Stimulated activated CD4-positive, alpha-beta T cell treated with anti-CD3 and anti-CD28 coated beads, Interleukin-12 subunit alpha, Interleukin-12 subunit beta, amount 100 ng/mL, for 48 hours (primary cell): ENCODE data around the gene MRGPRG.

Experiments used
- DNase-seq, 3 donors: peaks; one replicate each; pipeline ENCODE4 v3.0.0-alpha.2; 2020; ENCODE audit warnings: low read depth in 2 of 3, low spot score in 1 of 3

Gene MRGPRG

DNA sequence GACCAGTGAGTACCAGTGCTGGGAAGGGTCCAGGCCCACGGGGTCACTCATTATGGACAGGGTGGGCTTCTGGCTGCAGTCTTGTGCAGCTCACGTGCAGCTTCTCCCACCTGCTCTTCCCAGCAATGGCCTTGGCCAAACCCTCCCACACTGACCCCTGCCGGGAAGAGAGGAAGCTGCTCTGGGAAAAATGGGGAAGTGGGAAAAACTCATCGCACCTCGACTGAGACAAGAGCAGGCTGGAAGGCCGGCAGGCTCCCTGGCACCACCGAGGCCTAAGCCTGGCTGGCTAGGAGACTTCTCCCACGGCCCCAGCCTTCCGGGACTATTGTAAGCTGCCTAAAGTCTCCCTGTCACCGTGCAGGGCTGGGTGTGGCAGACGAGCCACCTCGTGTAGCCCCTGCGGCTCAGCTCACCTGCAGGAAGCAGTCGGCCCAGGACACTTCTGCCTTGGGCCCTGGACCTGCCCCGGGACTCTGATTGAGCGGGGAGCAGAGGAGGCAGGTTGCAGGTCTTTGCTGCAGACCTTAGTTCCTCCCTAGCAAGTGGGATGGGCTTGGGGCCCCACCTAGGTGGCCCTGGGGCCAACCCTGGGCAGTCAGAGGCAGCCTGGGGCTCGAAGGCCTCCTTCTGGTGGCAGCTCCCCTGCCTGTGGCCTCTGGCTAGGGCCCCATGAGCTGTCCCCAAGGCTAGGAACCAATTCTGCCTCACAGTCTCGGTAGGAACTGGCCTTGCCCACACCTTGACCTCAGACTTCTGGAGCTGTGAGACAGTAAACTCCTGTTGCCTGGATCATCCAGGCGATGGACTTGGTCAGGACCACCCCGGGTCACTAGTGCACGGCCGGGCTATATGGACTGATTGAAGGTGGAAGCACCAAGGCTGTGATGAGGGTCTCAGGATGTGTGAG is 23.1 kb downstream of the MRGPRG start:
- no peak for DNase-seq

DNA sequence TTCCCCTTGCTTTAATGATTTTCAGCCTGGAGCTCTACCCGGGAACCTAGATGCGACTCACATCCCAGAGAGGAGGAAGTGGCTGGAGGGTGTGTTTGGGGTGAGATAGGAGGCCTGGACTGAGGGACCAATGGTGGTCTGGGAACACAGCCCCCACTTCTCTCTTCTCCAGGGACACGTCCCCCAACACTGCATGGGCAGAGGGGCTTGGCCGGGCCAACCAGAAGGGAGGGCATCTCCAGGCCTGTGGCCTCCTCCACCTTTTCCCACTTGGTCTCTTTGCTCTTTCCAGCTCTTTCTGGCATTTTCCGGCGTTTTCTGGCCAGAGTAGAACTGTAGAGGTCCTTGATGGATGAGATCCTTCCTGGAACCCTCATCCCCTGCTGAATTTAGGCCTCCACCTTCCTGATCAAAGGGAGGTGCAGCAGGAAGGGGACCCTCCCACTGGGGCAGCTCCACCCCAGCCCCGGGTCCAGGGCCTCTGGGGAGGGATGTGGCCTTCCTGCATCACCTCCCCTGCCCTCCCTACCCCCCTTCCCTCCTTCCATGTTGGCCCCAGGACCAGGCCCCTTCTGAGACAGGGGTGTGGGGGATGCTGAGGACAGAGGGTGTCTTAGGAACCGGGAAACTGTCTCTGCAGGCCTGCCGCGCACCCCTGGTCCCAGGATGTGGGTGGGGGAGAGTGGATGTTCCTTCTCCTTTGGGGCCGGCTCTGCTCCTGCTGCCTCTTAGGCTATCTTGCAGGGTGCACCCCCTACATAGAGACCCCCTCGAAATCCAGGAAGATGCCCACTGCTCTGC is 24.4 kb downstream of the MRGPRG start:
- DNase-seq = no peak

DNA sequence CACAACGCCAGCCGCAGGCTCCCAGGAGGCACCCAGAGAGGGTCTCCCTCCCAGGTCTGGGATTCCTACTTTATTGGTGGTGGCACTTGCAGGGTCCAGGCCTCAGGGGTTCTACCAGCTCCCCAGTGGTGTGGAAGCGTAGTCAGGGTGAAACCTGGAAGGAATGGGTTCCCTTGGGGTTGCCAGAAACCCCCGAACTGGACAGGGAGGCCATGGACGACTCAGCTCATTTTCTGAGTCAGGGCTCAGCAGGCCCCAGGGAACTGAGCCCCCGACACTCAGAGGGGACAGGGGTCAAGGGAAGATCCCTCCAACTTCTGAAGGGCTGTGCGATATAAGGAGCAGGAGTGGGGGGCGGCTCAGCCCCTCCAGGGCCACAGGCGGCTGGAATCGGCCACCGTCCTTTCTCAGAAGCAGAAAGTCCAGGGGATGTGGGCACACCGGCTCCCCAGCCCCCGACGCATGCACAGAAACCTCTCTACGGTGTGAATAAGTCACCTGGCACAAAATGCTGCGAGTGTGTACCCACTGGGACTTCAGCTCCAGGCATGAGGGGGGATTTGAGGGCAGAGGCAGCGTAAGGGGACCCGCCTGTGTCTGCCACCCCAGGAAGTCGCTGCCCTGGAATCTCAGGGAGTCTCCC is 25.1 kb downstream of the MRGPRG start:
- no peak for DNase-seq

DNA sequence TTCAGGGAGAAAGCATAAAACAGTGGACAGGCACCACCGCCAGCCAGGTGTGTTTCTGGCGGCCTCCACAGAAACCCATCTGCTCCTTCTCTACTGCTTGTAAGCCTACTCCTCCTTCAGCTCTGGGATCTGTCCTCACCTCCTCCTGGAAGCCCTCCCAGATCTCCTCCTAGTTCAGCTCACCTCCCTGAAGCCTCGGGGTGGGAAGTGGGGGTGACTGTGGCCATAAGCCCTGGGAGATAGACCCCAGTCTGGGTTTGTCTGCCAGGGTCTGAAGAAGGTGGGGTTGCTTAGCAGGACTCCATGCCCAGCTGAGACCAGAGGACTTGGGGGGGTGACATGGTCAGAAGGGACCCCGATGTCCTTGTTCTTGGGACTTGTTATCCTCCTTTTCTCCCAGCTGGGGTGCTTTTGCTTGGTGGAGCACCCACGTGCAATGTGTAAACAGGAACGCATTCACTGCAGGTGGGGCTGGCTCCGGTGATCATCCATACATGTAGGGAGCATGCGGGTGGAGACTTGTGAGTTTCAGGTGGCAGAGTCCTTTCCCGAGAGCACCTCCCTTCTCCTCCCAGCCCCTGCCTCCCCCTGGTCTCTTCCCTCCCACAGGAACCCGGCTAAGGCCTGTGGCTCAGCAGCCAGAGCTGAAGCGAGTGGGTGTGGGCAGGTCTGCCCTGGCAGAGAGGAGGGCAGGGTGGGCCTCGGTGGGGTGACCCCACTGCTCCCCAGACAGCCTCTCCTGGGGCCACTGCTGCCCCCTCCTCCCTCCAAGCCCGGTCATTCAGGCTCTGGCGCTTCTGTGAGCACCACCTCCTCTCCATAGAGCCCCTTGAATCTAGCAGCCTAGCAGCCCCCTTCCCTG is 25.9 kb downstream of the MRGPRG start:
- DNase-seq = no peak

DNA sequence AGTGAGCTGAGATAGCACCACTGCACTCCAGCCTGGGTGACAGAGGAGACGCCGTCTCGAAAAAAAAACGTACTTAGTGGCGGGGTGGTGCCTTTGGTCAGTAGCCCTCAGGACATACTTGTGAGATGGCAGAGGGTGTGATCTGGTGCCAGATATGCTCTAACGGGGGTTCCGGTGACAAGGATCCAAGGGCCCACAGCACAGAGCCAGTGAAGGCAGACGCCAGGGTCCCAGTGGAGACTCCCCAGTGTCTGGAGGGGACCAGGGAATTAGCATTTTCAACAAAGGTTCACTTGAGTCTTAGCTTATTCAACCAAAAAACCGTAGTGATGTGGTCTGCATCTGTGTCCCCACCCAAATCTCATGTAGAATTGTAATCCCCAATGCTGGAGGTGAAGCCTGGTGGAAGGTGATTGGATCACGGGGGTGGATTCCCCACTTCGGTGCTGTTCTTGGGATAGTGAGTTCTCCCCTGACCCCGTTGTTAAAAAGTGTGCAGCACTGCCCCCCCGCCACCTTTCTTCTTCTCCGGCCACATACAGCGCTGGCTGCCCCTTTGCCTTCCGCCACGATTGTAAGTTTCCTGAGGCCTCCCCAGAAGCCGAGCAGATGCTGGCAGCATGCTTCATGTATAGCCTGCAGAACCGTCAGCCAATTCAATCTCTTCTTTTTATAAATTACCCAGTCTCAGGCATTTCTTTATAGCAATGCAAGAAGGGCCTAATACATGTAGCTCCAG is 26.9 kb downstream of the MRGPRG start:
- no peak for DNase-seq

DNA sequence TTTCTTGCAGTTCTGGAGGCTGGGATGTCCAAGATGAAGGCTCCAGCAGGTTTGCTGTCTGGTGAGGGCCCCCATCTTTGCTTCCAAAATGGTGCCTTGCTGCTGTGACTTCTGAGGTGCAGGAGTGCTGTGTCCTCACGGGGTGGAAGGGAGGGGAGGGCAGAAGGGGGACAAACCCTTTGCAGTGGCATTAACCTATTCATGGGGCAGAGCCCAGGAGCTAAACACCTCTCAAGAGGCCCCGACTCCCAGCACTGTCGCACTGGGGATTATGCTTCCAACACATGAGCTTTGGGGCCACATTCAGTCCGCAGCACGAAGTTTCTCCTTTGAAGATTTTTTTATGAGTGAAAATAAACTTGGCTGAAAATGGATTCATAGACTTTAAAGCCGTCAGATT is 28.0 kb downstream of the MRGPRG start:
- DNase-seq = no peak

DNA sequence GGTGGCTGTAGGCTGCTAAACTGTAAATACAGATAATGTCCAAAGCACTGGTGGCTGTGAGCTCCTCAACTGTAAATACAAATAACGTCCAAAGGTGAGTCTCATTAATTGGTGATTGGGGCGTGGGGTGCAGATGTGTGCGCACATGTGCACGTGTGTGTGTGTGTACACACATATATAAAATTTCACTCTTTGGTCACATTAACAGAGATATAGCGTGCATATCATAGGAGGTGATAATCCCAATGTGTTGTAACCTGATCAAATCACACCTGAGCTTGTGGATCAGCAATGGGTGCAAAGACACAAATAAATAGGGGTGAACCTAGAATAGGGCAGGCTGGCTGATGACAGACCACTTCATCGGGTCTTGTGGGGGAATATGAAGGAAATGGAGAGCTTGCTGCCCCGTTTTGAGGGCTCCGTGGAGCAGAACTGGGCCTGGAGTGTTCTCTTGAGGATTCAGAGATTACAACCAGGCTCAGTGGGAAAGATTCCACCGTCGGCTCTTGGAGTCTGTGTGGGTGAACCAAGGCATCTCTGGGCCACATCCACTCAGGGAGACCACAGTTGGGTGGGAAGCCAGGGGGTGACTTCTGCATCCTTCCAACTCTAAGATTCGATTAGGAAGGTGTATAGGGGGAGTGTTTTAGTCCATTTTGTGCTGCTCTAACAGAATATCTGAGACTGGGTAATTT is 28.6 kb downstream of the MRGPRG start:
- DNase-seq = no peak

DNA sequence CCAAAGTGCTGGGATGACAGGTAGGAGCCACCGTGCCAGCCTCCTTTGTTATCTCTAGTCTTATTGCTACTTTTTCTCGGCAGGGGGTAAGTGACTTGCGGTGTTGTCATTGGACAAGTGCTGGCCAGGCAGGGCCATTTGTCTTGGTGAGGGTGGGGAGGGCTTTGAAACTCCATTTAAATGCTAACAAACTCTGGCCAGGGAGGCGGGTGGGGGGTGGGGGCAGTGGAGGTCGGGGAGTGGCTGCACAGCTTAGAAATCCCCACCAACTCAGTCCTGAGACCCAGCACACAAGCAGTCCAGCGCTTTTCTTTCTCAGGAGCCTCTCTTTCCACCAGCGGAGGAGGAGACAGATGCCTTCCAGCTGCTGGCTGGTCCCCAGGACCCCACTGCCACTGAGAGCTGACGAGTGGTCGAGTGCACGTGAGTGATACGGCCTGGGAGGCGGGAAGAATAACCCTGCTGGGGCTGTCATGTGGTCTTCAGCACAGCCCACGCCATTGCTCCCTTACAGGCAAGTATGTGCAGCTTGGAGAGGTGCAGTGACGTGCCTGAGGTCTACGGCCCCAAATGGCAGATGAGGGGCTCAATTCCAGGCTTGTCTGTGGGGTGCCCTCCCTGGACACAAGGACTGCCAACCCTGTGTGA is 29.3 kb downstream of the MRGPRG start:
- DNase-seq = no peak

DNA sequence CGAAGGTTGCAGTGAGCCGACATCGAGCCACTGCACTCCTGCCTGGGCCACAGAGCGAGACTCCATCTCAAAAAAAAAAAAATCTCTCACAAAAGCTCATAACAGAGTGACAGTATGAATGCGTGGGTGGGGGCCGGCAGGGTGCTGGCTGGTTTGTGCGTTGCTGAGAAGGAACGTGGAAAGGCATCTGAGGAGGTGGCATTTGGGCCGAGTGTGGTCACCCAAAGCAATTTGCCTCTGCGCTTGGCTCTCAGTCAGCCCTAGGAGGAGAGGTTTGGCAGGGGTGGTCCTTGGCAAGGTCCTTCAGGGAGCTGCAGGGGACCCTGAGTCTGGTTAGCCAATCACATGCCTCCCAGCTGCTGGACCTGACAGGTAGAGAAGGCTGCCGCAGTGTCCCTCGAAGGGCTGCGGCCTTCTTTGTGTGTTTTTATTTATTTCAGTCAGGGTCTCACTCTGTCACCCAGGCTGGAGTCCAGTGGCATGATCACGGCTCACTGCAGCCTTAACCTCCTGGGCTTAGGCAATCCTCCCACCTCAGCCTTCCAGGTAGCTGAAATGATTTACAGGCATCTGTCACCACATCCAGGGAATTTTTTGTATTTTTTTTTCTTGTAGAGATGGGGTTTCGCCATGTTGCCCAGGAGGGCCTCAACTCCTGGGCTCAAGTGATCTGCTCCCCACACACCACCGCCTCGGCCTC is 30.0 kb downstream of the MRGPRG start:
- no peak for DNase-seq

DNA sequence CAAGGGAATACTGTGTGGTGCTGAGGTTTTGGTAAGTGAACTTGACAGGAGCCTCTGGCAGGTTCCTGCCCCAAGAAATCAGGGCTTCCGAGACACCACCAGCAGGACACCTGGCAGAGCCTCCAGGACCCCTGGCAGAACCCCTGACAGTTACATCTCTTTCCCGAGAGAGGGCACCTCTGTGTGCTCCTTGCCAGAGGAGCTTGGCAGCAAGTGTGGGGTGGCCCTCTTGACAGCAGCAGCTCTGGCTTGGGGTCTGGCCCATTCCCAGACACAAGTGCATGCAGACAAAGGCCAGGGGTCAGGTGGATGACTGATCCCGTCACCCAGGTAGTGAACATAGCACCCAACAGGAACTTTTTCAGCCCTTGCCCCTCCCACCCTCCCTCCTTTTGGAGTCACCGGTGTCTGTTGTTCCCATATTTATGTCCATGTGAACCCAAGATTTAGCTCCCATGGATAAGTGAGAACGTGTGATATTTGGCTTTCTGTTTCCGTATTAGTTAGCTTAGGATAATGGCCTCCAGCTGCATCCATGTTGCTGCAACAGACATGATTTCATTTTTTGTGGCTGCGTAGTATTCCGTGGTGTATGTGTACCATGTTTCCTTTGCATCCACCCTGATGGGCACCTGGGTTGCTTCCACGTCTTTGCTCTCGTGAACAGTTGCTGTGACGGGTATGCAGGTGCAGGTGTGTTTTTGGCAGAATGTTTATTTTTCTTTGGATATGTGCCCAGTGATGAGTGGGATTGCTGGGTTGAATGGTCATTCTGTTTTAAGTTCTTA is 32.3 kb downstream of the MRGPRG start:
- DNase-seq = no peak

DNA sequence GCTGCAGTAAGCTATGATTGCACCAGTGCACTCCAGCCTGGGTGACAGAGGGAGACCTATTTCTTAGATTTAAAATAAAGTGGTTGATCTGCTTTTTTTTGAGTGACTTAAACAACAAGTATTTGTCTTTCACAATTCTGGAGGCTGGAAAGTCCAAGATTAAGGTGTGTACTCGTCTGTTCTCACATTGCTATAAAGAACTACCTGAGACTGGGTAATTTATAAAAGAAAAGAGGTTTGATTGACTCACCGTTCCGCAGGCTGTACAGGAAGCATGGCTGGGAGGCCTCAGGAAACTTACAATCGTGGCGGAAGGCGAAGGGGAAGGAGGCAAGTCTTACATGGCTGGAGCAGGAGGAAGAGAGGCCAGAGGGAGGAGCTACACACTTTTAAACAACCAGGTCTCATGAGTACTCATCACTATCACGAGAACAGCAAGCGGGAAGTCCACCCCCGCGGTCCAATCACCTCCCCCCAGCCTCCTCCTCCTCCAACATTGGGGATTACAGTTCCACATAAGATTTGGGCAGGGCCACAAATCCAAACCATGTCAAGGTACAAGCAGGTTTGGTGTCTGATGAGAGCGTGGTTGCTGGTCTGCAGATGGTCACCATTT is 33.8 kb downstream of the MRGPRG start:
- no peak for DNase-seq

DNA sequence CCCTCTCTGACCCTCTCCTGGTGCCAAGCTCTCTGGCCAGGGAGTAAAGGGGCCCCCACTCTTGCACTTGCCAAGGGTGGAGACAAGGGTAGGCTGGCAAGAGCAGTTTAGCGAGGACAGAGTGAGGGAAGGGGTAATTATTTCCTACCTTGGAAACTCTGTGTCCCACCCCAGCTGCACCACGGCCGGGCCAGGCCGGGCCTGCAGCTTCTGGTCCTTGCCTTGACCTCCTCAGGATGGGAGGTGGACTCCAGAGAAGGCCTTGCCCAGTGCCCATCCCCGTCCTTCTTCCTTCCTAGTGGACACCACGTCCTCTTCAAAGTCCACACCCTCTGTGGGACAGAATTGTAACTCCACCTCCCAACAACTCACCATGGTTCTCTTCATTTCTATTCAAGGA is 35.1 kb downstream of the MRGPRG start:
- DNase-seq = no peak

DNA sequence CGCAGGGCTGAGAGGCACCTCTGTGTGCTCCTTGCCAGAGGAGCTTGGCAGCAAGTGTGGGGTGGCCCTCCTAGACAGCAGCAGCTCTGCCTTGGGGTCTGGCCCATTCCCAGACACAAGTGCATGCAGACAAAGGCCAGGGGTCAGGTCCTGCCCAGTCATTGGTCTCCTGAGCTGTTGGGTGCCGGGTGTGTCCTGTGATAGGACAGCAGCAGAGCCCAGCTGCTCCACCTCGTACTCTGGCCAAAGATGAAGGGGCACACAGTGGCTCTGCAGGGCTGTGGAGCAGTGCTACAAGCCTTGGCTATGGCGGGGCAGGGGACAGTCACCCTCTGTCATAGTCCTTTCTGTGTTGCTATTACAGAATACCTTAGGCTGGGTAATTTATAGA is 36.2 kb downstream of the MRGPRG start:
- DNase-seq = no peak

DNA sequence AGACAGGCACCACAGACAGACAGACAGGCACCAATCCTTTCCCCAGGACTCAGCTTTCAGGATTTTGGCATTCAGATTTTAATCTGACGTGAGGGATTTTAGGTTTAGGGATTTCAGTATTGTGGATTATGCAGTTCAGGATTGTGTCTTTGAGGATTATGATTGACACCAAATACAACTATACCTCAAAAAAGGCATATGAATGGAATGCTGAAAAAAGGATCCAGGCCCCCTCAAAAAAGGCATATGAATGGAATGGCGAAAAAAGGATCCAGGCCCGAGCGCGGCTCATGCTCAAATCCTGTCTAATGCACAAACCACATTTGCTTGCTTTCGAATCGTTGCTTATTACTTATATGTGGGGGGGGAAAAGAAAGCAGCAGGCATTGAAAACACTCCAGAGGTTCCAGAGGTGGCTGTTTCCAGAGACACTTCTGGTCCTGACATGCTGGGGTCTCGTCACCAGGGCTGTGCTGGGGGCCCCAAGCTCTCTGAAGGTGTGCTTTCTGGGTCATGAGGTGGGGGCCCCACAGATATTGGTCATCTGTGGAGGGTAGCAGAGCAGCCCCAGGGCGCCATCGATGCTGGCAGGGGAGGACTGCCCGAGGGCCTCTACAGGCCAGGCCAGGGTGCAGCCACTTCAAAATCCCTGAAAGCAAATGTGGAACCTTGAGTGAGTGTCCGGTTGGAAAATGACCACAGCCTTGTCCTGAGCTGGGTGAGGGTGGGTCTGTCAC is 36.7 kb downstream of the MRGPRG start:
- no peak for DNase-seq

DNA sequence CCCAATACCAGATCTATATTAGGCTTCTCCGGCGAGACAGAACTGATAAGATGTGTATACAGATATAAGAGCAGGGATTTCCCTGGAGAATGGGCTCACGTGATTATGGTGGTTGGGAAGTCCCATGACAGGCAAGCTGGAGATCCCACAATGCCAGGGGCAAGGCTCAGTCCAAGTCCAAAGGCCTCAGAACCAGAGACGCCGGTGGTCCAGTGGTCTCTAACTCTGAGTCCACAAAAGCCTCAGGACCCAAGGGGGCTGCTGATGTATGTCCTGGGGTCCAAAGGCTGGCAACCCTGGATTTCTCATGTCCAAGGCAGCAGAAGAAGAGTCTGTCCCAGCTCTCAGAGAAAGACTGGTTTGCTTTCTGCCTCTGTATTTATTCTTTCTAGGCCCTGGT is 37.7 kb downstream of the MRGPRG start:
- no peak for DNase-seq

DNA sequence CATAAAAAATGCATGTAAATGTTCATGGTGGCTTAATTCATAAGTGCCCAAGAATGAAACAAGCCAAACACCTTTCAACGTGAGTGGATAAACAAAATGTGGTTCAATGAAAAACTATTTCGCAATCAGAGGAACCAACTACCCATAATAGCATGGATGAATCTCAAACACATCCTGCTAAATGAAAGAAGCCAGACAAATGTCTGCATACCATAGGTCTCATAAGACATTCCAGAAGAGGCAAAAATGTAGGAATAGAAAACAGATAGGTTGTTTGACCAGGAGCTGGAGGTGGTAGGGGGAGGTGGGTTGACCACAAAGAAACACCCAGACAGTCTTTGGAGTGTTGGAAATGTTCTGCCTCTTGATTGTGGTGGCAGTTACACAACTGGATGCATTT is 40.3 kb downstream of the MRGPRG start:
- DNase-seq = no peak

DNA sequence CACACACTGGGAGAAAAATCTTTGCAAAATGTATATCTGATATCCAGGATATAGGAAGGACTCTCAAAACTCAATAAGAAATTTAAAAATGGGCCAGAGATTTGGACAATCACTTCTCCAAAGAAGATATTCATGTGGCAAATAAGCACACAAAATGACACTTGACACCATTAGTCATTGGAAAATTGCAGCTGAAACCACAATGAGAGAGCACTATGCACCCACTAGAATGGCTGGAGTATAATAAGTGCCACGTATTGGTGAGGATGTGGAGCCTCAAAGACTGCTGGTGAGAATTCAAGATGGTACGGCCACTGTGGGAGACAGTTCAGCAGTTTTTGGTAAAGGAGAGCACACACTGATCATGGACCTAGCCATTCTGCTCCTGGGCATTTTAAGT is 40.7 kb downstream of the MRGPRG start:
- no peak for DNase-seq
